NT2/D1 (cell line): Measurements from ENCODE around the gene ISOC2.

Experiments
- YY1 ChIP-seq: IDR thresholded peaks from 2 replicates; pipeline ENCODE4 v1.6.1; 2011; ENCODE audit not compliant: insufficient read length, insufficient read depth
- ZNF274 ChIP-seq: IDR thresholded peaks from 2 replicates; pipeline ENCODE4 v1.6.1; 2011; ENCODE audit warnings: mild to moderate bottlenecking, low read depth, low read length

DNA sequence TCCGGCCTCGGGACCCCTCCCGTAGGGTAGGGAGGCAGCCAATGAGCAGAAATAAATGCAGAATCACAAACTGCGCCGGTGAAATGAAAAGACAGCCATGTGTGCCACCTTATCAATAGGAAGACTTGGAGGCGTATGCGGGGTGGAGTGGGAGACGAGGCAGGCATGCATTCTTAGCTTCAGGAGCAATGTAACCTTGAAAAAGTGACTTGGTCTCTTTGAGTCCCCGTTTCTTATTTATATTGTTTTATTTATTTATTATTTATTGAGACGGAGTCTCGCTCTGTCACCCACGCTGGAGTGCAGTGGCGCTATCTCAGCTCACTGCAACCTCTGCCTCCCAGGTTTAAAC is 42.8 kb upstream of the ISOC2 start:
- TF ChIP-seq ZNF274 (no peak), YY1 (no peak)
